IMR-90 (cell line): ENCODE data around the gene MYO9A.

Experiments used
- POLR2A ChIP-seq: IDR thresholded peaks from 2 replicates; pipeline ENCODE4 v1.6.1; 2012; ENCODE audit warnings: mild to moderate bottlenecking, low read depth, low read length
- TF ChIP-seq, protein P1 (sequence below): conservative IDR thresholded peaks from 2 replicates; pipeline ENCODE4 v1.5.1; 2012; ENCODE audit warnings: mild to moderate bottlenecking, low read depth, low read length, improper control_type of control experiment
- TF ChIP-seq, protein P2 (sequence below): fragments of 150-350 bp; IDR thresholded peaks from 2 replicates; pipeline ENCODE4 v1.6.1; 2016; ENCODE audit warnings: low read depth, mild to moderate bottlenecking, low read length, moderate library complexity, borderline replicate concordance

- TF ChIP-seq, protein P1, sequence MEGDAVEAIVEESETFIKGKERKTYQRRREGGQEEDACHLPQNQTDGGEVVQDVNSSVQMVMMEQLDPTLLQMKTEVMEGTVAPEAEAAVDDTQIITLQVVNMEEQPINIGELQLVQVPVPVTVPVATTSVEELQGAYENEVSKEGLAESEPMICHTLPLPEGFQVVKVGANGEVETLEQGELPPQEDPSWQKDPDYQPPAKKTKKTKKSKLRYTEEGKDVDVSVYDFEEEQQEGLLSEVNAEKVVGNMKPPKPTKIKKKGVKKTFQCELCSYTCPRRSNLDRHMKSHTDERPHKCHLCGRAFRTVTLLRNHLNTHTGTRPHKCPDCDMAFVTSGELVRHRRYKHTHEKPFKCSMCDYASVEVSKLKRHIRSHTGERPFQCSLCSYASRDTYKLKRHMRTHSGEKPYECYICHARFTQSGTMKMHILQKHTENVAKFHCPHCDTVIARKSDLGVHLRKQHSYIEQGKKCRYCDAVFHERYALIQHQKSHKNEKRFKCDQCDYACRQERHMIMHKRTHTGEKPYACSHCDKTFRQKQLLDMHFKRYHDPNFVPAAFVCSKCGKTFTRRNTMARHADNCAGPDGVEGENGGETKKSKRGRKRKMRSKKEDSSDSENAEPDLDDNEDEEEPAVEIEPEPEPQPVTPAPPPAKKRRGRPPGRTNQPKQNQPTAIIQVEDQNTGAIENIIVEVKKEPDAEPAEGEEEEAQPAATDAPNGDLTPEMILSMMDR: no peak
- TF ChIP-seq POLR2A: no peak
- TF ChIP-seq, protein P2, sequence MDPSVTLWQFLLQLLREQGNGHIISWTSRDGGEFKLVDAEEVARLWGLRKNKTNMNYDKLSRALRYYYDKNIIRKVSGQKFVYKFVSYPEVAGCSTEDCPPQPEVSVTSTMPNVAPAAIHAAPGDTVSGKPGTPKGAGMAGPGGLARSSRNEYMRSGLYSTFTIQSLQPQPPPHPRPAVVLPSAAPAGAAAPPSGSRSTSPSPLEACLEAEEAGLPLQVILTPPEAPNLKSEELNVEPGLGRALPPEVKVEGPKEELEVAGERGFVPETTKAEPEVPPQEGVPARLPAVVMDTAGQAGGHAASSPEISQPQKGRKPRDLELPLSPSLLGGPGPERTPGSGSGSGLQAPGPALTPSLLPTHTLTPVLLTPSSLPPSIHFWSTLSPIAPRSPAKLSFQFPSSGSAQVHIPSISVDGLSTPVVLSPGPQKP: no peak
Observed at GRCh38 chr15:72166716-72167417, 48.9 kb upstream of the MYO9A start.
